Measurements from ENCODE around the gene PLCL2.

The PLCL2 gene

DNA sequence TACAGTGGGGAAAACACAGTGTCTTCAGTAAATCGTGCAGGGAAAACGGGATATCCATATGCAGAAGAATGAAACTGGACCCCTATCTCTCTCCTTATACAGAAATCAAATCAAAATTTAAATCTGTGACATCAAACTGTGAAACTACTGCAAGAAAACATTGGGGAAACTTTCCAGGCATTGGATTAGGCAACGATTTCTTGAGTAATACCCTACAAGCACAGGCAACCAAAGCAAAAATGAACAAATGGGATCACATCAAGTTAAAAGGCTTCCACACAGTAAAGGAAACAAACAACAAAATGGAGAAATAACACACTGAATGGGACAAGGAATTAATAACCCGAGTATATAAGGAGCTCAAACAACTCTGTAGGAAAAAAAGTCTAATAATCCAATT lies 165.3 kb downstream of the PLCL2 start:
- no peak for DNase-seq

GRCh38 chr3:17050506-17050905 lies 165.8 kb downstream of the PLCL2 start:
- DNase-seq = no peak

- DNase-seq = no peak
These were observed 167.6 kb downstream of the PLCL2 start for GRCh38 chr3:17052363-17052762.

- no peak for DNase-seq
These were observed 169.7 kb downstream of the PLCL2 start for GRCh38 chr3:17054301-17054981.

DNA sequence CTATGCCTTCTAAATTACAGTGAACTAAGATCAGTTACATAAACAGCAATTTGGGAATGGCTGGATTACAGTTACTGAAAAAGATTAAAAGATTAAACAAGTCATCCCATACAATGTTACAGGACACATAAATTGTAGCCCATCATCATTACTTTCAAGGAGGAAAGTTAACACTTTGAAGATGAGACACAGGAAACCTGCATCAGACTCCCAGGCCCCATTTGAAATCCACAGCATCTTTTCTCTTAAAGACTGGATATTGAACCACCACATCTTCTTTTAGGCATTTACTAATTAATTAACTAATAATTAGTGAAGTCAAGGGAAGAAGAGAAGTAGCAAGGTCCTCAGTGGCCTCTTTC lies 170.2 kb downstream of the PLCL2 start:
- no peak for DNase-seq

DNA sequence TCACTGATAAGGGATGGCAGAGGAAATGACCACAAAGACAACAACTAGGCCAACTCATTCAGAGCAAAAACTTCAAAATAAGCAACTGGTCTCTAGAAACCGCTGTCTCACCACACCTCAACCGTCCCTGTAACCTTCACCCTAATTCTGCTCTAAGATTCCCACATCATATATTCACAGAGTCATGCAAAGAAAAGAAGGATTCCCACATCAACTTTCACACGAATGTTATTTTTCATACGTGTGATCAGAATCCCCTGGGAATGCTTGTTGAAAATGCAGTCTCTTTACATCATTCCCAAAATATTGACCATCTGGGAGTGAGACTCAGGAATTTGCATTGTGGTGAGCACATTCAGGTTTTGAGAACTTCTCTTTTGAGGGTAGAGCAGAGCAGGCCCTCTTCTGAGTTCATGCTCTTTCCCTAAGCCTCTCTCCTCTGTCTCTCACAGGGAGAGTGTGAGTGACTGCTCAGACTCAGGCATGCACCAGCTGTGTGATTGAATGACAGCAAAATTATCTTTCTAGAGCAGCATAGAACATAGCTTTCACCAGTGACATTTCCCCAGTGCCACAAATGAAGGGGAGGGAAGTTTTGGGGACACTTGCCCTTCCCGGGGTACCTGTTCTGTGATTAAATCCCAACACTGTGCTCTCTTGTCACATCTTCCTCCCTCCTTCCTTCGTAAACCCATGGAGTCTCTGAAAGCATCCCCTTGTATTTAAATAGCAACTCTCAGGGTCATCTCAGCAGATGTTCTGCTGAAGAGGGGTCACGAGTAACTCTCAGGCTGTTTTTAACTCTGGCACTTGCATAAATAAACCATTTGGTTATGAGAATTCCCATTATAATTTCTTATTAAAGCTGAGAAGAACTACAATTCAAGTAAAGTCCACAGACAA lies 170.9 kb downstream of the PLCL2 start:
- DNase-seq = no peak

GRCh38 chr3:17057321-17057720 lies 172.6 kb downstream of the PLCL2 start:
- DNase-seq = no peak

GRCh38 chr3:17059989-17060550 lies 175.3 kb downstream of the PLCL2 start:
- no peak for DNase-seq

- no peak for DNase-seq
These were observed 176.2 kb downstream of the PLCL2 start for GRCh38 chr3:17061005-17061404.

DNA sequence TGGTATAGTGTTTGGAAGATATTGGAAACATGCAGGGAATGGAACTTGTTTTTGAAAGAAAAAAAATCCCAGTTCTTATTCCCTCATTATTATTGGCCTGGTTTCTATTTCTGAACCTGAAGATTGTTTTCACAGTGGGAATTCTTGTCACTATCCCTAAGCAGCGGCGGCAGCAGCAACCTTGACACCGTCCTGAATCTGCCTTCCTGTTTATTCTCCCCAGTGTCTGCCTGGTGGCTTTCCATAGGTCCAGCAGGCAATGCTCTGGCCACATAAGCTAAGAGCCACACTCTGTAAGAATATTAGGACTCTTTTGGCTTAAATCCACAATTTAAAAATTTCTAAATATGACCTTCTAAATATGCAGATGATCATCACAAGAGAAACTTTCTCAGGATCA lies 178.0 kb downstream of the PLCL2 start:
- no peak for DNase-seq

DNA sequence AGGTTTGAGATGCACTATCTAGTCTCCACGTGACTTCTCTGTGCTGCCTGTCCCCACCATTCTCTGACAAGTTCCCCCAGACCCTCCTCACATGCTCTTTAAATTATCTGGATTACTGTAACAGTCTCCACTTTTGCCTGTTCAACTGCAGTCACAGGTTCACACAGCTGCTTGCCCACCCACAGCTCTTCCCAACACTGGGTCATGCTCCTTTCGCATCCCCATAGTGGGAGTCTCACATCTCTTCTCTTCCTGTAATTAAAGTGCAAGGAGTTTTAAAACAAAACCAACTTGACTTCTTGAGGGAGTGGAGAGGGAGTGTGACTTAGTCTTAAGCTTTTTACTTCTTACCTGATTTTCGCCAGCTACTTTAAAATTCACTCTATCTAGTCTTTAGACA lies 178.8 kb downstream of the PLCL2 start:
- no peak for DNase-seq

DNA sequence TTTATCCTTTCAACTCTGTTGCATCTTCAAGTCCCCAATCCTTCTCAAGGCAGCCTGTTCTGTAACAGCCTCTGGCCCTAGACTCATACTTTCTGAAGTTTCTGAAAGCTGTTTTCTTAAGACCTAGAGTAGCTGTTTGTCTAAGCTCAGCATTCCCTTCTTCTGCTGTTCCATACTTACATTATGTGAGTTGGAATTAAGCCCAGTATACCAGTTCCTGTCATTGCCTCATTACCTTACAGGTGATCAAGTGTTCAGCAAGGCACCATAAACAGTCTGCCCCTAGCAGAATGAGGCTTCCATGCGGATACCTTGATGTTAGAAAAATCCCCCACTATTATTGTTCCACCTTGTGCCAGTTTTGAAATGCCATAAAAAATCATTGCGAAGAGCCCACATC lies 180.6 kb downstream of the PLCL2 start:
- no peak for DNase-seq

DNA sequence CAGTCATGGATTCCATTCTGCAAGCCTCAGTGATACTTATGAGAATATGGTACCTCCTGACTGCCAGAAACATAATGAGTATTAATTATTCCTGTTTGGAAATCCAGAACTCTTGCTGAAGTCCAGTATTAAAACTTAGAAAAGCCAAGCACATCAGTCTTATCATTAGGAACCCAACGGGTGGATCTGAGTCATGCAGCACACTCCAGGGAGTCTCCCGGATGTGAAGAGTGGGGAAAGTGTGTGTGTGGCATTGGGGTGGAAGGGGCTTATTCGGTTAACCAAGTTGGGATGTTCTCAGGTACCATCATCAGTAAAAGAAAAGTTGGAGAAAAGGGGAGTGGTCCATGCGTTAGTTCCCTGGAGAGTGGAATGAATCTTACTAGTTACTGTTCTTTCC lies 181.1 kb downstream of the PLCL2 start:
- no peak for DNase-seq

GRCh38 chr3:17069754-17070153 lies 185.0 kb downstream of the PLCL2 start:
- no peak for DNase-seq

DNA sequence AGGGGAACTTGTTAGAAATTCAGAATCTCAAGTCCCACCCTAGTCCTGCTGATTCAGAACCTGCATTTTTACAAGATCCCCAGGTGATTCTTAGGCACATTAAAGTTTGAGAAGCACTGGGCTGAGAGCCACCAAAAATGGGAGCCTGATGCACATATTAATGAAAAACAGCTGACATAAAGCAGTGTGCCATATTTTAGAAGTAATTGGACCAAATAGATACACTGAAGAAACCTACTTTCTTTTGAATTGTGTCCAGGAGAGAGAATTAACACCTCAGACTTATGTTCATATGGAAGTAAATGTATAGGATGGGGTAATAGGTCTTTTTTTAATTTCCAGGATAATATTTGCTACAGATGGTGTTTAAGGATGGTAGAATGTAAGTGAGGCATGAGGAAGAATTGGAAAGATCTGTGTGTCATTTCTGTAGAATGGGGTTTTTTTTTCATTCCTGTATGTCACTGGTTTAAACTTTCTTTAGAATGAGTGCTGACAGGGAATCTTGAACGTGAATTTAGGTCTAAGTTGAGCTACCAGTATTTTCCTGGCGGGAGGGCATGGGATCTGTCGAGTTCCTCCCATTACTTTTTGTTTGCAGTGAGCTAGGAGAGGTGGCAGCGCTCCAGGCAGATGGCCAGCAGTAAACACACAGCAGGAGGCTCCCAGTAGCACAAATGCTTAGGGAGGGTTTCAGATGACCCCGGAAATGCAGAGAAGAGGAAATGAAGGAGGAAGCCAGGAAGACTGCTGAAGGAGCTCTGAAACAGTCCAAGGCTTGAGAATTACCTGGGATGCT lies 185.6 kb downstream of the PLCL2 start:
- no peak for DNase-seq

- DNase-seq = no peak
These were observed 189.8 kb downstream of the PLCL2 start for GRCh38 chr3:17074559-17074958.

DNA sequence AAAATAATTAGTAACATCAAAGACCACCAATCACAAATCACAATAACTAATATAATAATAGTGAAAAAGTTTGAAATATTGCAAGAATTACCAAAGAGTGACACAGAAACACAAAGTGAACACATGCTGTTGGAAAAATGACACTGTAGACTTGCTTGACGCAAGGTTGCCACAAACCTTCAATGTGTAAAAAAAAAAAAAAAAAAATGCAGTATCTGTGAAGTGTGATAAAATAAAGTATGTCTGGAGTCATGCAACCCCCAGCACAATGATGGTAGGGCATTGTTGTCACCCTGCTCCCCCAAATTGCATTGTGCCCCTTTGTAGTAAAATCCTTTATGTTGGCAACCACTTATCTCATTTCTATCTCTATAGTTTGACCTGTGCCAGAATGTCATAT lies 190.6 kb downstream of the PLCL2 start:
- no peak for DNase-seq

DNA sequence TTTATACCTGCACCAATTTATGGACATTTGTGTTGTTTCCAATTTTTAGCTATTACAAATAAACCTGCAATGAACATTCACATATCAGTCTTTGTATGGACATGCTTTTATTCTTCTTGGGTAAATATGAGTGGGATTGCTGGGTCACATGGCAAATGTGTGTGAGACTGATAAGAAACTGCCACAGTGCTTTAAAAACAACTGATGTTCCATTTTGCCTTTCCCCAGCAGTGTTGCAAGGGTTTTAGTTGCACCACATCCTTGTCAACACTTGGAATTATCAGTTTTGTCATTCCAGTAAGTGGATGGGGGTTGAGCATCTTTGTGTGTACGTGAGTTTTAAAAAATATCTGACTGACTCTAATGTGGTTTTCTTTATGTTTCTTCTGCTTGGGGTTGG lies 191.2 kb downstream of the PLCL2 start:
- no peak for DNase-seq

DNA sequence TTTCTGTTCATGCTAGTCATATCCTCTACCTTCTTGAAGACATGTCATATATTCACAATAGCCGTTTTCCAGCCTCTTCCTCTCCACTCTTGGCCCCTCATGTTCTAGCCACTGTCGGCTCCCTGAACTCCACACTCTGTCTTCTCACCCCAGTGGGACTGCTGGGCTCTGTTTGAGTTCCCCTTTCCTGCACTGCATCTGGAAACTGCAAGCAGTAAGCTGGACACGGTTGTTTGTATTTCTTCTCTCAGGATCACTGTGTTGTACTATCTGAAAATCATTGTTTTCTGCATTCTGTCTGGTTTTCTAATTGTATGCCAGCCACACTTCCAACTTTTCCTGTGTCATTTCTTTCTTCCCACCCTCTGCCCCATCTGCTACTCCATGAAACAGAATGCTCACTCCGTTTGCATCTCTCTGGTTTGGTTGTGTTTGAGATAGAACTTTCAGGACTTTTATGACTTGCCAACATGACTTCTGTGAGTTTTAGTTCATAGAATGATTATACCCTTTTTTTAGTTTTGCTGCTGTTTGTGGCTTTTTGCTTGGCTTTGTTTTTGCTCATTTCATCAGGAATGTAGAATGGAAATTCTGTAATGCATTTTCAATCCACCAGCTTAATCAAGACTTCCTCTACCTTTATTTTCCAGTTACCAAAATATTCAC lies 192.3 kb downstream of the PLCL2 start:
- no peak for DNase-seq

GRCh38 chr3:17077606-17078005 lies 192.9 kb downstream of the PLCL2 start:
- no peak for DNase-seq

DNA sequence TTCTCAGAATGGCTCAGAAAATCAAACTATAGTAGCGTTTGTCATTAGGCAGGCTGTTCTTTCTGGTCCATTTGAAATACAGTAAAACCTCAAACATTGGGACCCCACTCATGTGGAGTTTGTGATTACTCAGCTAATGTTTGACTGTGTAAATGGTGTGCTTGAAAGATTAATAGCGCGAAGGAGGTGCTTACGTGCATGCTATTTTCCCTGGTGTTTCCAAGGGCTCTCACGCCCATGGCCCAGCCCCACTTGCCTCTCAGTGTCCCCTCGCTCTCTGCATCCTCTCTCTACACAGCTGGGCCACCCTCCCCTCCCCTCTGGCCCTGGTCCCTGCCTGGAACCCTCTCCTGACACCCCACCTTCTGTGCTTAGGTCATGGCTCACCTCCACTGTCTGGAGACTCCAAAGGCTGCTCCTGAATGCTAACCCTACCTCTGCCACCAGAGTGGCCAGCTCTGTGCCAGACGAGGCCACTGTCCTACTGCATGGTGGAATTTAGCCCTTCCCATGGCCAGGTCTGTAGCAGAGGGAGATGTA lies 194.2 kb downstream of the PLCL2 start:
- no peak for DNase-seq

GRCh38 chr3:17079933-17080332 lies 195.2 kb downstream of the PLCL2 start:
- no peak for DNase-seq

Data from T-helper 9 cell (primary cell).